T-cell (primary cell): ENCODE results near the gene DPY19L2. TPM values are rescaled to one million over a fixed set of nuclear protein-coding genes. Genes with fewer than 3 reads are reported as not detected.
"Not testable (repeated sequence)": the region's sequence is repeated elsewhere in the genome, so short reads cannot be mapped to it uniquely, and the experiment has no call there.

Experiments used
- ATAC-seq, 4 experiments: fragments of 200-7000 bp in 3 of 4; fragments of 150-1000 bp in 1 of 4; cut with Tn5 transposase; replicated peaks in 1 of 4; 1 replicate in 3 of 4; 2 replicates in 1 of 4; pipeline ENCODE4 v1.10.0; 2021; ENCODE audit warnings: moderate library complexity in 3 of 4, mild to moderate bottlenecking in 2 of 4, moderate number of reproducible peaks in 1 of 4
- CTCF ChIA-PET, 2 donors: fragments of 300-600 bp; sonication (Branson Sonifier 250); formaldehyde crosslinking; loops; one replicate each; lab custom pipeline; 2022; ENCODE audit warnings: antibody characterized with exemption in 2 of 2; lab: Charles Lee
- POLR2A ChIA-PET, 2 donors: fragments of 300-600 bp; sonication (Branson Sonifier 250); formaldehyde crosslinking; loops; one replicate each; lab custom pipeline; 2022; ENCODE audit warnings: antibody characterized with exemption in 2 of 2; lab: Charles Lee
- DNase-seq, 35 experiments: peaks; one replicate each; pipeline versions ENCODE4 v3.0.0 to v3.0.0-alpha.2; 2013 to 2023
- H3K27ac ChIP-seq: one replicate; pipeline ENCODE4 v1.5.1; 2013; ENCODE audit warnings: low read length
- H3K27me3 ChIP-seq, 2 experiments: replicated peaks in 1 of 2; 1 replicate in 1 of 2; 2 replicates in 1 of 2; pipeline versions ENCODE4 v1.6.1 to v1.7.0; 2013; ENCODE audit warnings: low read length in 1 of 2, mixed read lengths in 1 of 2; ENCODE audit not compliant: control insufficient read depth in 2 of 2, insufficient read depth in 2 of 2; ENCODE audit errors: extremely low read depth in 1 of 2
- H3K36me3 ChIP-seq, 2 donors: 1 replicate in 1 of 2; 2 replicates in 1 of 2; pipeline versions ENCODE4 v1.6.1 to v1.7.0; 2013; ENCODE audit warnings: low read length in 1 of 2; ENCODE audit not compliant: control insufficient read depth in 2 of 2, insufficient read depth in 1 of 2; ENCODE audit errors: extremely low read depth in 1 of 2
- H3K4me1 ChIP-seq, 2 experiments: 1 replicate in 1 of 2; 2 replicates in 1 of 2; pipeline versions ENCODE4 v1.6.1 to v1.7.0; 2013; ENCODE audit warnings: low read length in 2 of 2, mixed read lengths in 1 of 2; ENCODE audit not compliant: insufficient read depth in 2 of 2, control insufficient read depth in 1 of 2; ENCODE audit errors: extremely low read depth in 1 of 2
- H3K4me3 ChIP-seq, 2 donors: 1 replicate in 1 of 2; 2 replicates in 1 of 2; pipeline versions ENCODE4 v1.5.1 to v1.7.0; 2013; ENCODE audit warnings: mild to moderate bottlenecking in 2 of 2, low read length in 1 of 2, moderate library complexity in 1 of 2; ENCODE audit not compliant: control insufficient read depth in 1 of 2; ENCODE audit errors: extremely low read depth in 1 of 2
- H3K9me3 ChIP-seq: 2 replicates; pipeline ENCODE4 v1.7.0; 2013
- H3K27ac Mint-ChIP-seq, 2 donors: one replicate each; pipeline ENCODE4 v1.8.0; 2020 to 2021; ENCODE audit warnings: mild to moderate bottlenecking in 2 of 2, mixed read lengths in 2 of 2
- H3K27me3 Mint-ChIP-seq, 2 donors: one replicate each; pipeline ENCODE4 v1.8.0; 2021 to 2022; ENCODE audit warnings: mixed read lengths in 2 of 2
- H3K36me3 Mint-ChIP-seq: one replicate; pipeline ENCODE4 v1.8.0; 2021; ENCODE audit warnings: mixed read lengths
- H3K4me1 Mint-ChIP-seq, 3 donors: one replicate each; pipeline ENCODE4 v1.8.0; 2020 to 2022; ENCODE audit warnings: mixed read lengths in 3 of 3, mild to moderate bottlenecking in 1 of 3
- H3K4me3 Mint-ChIP-seq, 3 donors: one replicate each; pipeline ENCODE4 v1.8.0; 2020 to 2022; ENCODE audit warnings: mild to moderate bottlenecking in 3 of 3, mixed read lengths in 3 of 3, moderate library complexity in 3 of 3
- H3K9me3 Mint-ChIP-seq, 3 donors: one replicate each; pipeline ENCODE4 v1.8.0; 2020 to 2022; ENCODE audit warnings: mixed read lengths in 3 of 3
- WGBS: methylation state at CpG from one replicate; pipeline ENCODE4 v1.1.5; 2013; ENCODE audit warnings: missing lambda C conversion rate; ENCODE audit not compliant: insufficient coverage; 5-methylcytosine and 5-hydroxymethylcytosine counted together
- total RNA-seq, 35 experiments: library from RNA in 6 of 35; stranded (reverse) in 6 of 35; fragments of 120-200 nt in 1 of 35; gene quantifications; one replicate each; pipeline versions ENCODE4 v1.2.1 to v1.2.4 and lab custom pipeline; 2013 to 2026

Gene DPY19L2
- total RNA-seq, 5 donors from 2014 or later (not counting 1 experiment from before 2014, with no cell fraction given), result 1.5 to 7.0 (median 3.8) TPM

- H3K27ac ChIP-seq, H3K9me3 ChIP-seq, ATAC-seq, CTCF ChIA-PET, DNase-seq, H3K36me3 Mint-ChIP-seq, H3K36me3 ChIP-seq, POLR2A ChIA-PET, H3K9me3 Mint-ChIP-seq: not testable (repeated sequence)
- peaks cover 20 to 23% (median 22%) of the 10 kb centered on the region in 3 donors for H3K4me1 Mint-ChIP-seq
- H3K4me3 ChIP-seq, result peak overlapping the region; percentile 51 to 90
- peak overlapping the region; percentile 29 to 52 for H3K27ac Mint-ChIP-seq
- peaks cover 0 to 12% of the 10 kb centered on the region in 2 experiments for H3K27me3 ChIP-seq
- peak overlapping the region; percentile 78 to 84 (median 84) for H3K4me3 Mint-ChIP-seq
- no CpG with 5 or more reads among the region's 8 CpGs for WGBS
- peaks cover 4 to 17% of the 10 kb centered on the region in 2 experiments for H3K4me1 ChIP-seq
- H3K27me3 Mint-ChIP-seq, result peaks cover 19 to 24% of the 10 kb centered on the region in 2 donors
Observed at GRCh38 chr12:63669427-63669826, 1.1 kb upstream of the DPY19L2 start.

GRCh38 chr12:63668800-63669365 is 590 bp upstream of the DPY19L2 start:
- not testable (repeated sequence) for H3K27ac ChIP-seq
- CTCF ChIA-PET, result interaction anchor here in 1 of 2 donors (0.7 kb wide), 1 partner anchor 139 kb away, joined by 4 read pairs; no protein-coding TSS in a partner anchor
- DNase-seq, result peak in 1 of 35 experiments; percentile 8

DNA sequence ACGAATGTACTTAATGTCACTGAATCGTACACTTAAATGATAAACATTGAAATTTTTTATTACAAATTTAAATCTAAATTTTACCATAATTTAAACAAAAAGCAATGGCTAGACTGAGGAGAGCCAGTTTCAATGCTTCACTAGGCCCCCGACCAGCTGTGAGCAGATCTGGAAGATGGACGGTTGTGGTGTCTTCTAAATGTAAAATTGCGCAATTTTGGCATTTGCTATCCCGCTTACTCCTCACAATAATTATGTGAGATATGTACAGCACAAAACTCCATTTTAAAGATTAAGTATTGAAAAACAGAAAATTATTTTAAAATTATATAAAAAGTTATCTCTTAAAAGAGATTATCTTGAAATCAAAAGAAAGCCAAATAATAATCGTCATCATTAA is 5.3 kb downstream of the DPY19L2 start:
- H3K27ac Mint-ChIP-seq, H3K36me3 Mint-ChIP-seq, POLR2A ChIA-PET, H3K9me3 ChIP-seq, DNase-seq, H3K4me3 ChIP-seq, H3K27ac ChIP-seq, CTCF ChIA-PET, H3K4me1 ChIP-seq, H3K27me3 ChIP-seq, H3K36me3 ChIP-seq, H3K27me3 Mint-ChIP-seq, H3K4me3 Mint-ChIP-seq, ATAC-seq, H3K9me3 Mint-ChIP-seq: not testable (repeated sequence)
- peaks cover 7 to 11% (median 10%) of the 10 kb centered on the region in 3 donors for H3K4me1 Mint-ChIP-seq
- no CpG with 5 or more reads among the region's 7 CpGs for WGBS

More at GRCh38 chr12:63668800-63669365, 590 bp upstream of the DPY19L2 start:
- Histone ChIP-seq H3K4me3 (peak overlapping the region; percentile 51 to 90), H3K27me3 (peaks cover 0 to 12% of the 10 kb centered on the region in 2 experiments), H3K4me1 (peaks cover 4 to 17% of the 10 kb centered on the region in 2 experiments)
- Mint-ChIP-seq H3K4me1 (peaks cover 20 to 23% (median 22%) of the 10 kb centered on the region in 3 donors), H3K27me3 (peaks cover 19 to 24% of the 10 kb centered on the region in 2 donors), H3K27ac (peak overlapping the region; percentile 29 to 52), H3K4me3 (peak overlapping the region; percentile 78 to 84 (median 84))
- H3K36me3 ChIP-seq, POLR2A ChIA-PET, H3K9me3 ChIP-seq, H3K36me3 Mint-ChIP-seq, H3K9me3 Mint-ChIP-seq: not testable (repeated sequence)
- ATAC-seq, result peak in 3 of 4 experiments; percentile 61 to 65 (median 64)
- WGBS, result 1% methylated on average over 29 of the region's 44 CpGs

DNA sequence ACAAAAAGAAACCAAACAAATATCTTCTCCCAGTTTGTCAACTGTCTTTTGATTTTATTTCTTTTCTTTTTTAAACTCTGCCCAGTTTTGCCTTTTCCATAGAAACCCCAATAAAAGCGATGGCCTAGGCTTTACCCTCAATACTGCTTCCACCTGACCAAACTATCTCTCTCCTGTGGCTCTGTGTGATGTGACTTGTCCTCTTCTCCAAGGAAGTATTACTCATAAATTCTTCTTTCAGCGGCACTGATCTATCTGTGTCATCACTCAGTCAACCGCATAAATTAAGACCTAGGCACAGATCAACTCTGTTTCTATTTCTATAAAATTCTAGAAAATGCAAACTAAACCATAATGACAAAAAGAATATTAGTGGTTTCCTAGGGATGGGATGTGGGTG is 9.8 kb downstream of the DPY19L2 start:
- H3K27me3 Mint-ChIP-seq, ATAC-seq, DNase-seq, H3K4me3 Mint-ChIP-seq, H3K27ac ChIP-seq, H3K4me3 ChIP-seq, H3K9me3 Mint-ChIP-seq, POLR2A ChIA-PET, H3K27me3 ChIP-seq, CTCF ChIA-PET, H3K27ac Mint-ChIP-seq, H3K4me1 Mint-ChIP-seq, H3K36me3 ChIP-seq, H3K9me3 ChIP-seq, H3K4me1 ChIP-seq, H3K36me3 Mint-ChIP-seq: not testable (repeated sequence)
- no CpG with 5 or more reads among the region's 3 CpGs for WGBS

DNA sequence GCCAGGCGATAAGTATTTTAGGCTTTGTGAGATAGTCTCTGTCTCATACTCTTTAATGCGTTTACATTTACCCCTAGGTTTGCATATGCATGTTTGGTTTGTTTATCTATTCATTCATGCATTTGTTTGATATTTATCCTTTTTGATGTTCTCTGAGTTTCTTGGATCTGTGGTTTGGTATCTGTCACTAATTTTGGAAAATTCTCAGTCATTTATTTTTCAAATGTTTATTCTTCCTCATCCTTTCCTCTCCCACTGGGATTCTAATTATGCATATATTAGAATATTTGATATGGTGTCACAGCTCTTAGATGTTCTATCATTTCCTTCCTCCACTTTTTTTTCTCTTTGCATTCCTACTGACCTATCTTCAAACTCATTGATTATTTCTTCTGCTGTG is 11.9 kb downstream of the DPY19L2 start:
- ATAC-seq, H3K27me3 ChIP-seq, H3K4me1 Mint-ChIP-seq, H3K9me3 Mint-ChIP-seq, H3K4me3 Mint-ChIP-seq, DNase-seq, H3K4me1 ChIP-seq, H3K27ac ChIP-seq, H3K9me3 ChIP-seq, H3K36me3 ChIP-seq, H3K36me3 Mint-ChIP-seq, CTCF ChIA-PET, POLR2A ChIA-PET, H3K4me3 ChIP-seq, H3K27me3 Mint-ChIP-seq: not testable (repeated sequence)
- WGBS, result no CpG with 5 or more reads among the region's 2 CpGs
- H3K27ac Mint-ChIP-seq, result peak overlapping the region in 1 of 2 donors; percentile 7

DNA sequence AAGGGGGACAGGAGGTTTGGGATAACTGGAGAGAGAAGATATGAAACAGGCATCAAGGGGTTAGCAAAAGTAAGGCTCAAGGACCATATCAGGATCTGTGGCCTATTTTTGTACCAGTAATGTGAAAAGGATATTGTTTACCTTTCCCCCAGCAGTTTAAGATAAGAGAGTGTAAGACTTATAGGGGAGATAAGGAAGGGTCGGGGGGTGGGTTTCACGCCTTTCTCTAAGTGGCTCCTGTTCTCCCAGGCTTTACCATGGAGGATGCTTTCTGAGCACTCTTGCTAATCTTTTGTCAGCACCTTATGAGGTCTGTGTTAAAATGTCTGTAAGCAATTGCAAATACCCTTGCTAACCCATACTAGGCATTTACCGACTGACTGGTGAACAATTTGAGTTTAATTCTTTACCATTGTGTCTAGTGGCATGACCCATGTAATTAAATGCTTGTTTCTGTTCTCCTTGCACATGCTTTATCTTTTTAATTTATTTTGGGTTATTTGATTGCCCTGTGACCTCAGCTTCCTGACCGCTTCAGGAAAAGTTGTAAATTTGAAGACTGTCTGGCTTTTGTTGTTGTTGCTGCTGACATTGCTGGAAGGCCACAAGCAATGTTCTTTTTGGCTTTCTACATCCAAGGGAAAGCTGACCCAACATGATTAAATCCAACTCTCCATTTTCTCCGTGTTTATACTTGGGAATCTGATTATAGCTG is 12.6 kb downstream of the DPY19L2 start:
- CTCF ChIA-PET, DNase-seq, H3K9me3 ChIP-seq, H3K4me1 Mint-ChIP-seq, POLR2A ChIA-PET, H3K36me3 ChIP-seq, H3K36me3 Mint-ChIP-seq, H3K9me3 Mint-ChIP-seq, H3K4me1 ChIP-seq, H3K4me3 ChIP-seq, H3K27ac ChIP-seq, H3K27ac Mint-ChIP-seq, ATAC-seq, H3K27me3 Mint-ChIP-seq, H3K4me3 Mint-ChIP-seq, H3K27me3 ChIP-seq: not testable (repeated sequence)
- no CpG with 5 or more reads among the region's 5 CpGs for WGBS
